ENCODE measurements around the gene SUPT5H.

Gene SUPT5H

DNA sequence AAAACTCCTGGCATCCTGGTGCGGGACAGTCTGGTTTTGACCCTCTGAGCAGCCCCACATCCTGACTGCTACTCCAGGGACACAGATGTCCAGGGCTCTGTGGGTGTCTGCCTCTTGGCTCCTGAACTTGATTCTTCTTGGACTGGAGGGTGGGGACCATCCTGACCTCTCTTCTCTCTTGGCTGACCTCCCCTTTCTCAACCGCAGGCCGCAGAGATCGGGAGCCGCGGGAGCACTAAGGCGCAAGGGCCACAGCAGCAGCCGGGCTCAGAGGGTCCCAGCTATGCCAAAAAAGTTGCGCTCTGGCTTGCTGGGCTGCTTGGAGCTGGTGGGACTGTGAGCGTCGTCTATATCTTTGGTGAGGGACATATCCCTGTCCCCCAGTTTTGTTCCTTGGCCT, 36.3 kb downstream of the SUPT5H start:
- peaks cover 35% of the 10 kb centered on the region for H3K36me3 ChIP-seq (ENCODE audit: insufficient read depth, low read length)
- H3K79me2 ChIP-seq (ENCODE audit: insufficient read depth, low read length), result peaks cover 31% of the 10 kb centered on the region
- DNase-seq (no peak), ATAC-seq (ENCODE audit: insufficient read depth, low read depth) (no peak)
- peaks cover under 1% of the 10 kb centered on the region; the same call in 1 of the 2 replicates for H4K20me1 ChIP-seq (ENCODE audit: insufficient read depth, low read length)
- H3K4me1 ChIP-seq (ENCODE audit: insufficient read depth, low read length), result peaks cover 25% of the 10 kb centered on the region
- H3K27me3 ChIP-seq (ENCODE audit: insufficient read depth, low read length, poor library complexity), result no peaks in the 10 kb centered on the region
- peak overlapping the region; percentile 42 to 68; a peak in 3 of 4 replicates for H3K4me3 ChIP-seq (ENCODE audit: low read depth in 1 of 2, low read length in 2 of 2)
- H3K27ac ChIP-seq (ENCODE audit: low read length), result peak overlapping the region; percentile 69
- H3K9me3 ChIP-seq (ENCODE audit: insufficient read depth, low read length, severe bottlenecking), result no peaks in the 10 kb centered on the region
- peak overlapping the region; percentile 71 for H3K4me2 ChIP-seq (ENCODE audit: insufficient read depth, low read length)
- peak overlapping the region; percentile 73 for H3K9ac ChIP-seq (ENCODE audit: low read depth, low read length)
- H2AFZ ChIP-seq (ENCODE audit: low read depth, low read length), result peak overlapping the region; percentile 70; the same call in 1 of the 2 replicates
- no peak for TF ChIP-seq EZH2 (IDR thresholded peaks at IDR 0.05; ENCODE audit: borderline replicate concordance, low read depth, low read length, severe bottlenecking)
- TF ChIP-seq, protein P1, sequence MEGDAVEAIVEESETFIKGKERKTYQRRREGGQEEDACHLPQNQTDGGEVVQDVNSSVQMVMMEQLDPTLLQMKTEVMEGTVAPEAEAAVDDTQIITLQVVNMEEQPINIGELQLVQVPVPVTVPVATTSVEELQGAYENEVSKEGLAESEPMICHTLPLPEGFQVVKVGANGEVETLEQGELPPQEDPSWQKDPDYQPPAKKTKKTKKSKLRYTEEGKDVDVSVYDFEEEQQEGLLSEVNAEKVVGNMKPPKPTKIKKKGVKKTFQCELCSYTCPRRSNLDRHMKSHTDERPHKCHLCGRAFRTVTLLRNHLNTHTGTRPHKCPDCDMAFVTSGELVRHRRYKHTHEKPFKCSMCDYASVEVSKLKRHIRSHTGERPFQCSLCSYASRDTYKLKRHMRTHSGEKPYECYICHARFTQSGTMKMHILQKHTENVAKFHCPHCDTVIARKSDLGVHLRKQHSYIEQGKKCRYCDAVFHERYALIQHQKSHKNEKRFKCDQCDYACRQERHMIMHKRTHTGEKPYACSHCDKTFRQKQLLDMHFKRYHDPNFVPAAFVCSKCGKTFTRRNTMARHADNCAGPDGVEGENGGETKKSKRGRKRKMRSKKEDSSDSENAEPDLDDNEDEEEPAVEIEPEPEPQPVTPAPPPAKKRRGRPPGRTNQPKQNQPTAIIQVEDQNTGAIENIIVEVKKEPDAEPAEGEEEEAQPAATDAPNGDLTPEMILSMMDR (IDR thresholded peaks at IDR 0.05; ENCODE audit: borderline replicate concordance, extremely low read depth, low read length, poor library complexity, severe bottlenecking), result no peak

DNA sequence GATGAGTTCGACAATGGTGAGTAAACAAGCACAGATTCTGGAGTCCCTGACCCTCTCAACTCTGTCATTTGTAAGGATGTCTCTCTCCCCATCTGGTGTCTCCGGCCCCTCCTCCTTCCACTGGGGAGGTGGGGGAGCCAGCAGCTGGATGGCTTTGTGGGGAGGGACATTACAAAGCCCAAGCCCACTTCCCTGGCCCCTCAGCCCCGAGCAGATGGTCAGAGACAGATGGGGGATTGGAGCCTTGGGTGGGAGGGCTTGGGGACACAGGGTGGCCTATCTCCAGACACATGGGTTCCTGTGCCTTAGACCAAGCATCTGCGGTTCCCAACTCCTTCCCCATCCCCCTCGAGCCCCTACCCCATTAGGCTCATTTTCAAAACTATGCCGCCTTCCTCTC, 37.8 kb downstream of the SUPT5H start:
- Histone ChIP-seq H4K20me1 (ENCODE audit: insufficient read depth, low read length) (peaks cover 2% of the 10 kb centered on the region; the same call in 1 of the 2 replicates), H2AFZ (ENCODE audit: low read depth, low read length) (no peak overlapping the region), H3K4me1 (ENCODE audit: insufficient read depth, low read length) (peaks cover 25% of the 10 kb centered on the region), H3K79me2 (ENCODE audit: insufficient read depth, low read length) (peaks cover 31% of the 10 kb centered on the region), H3K9ac (ENCODE audit: low read depth, low read length) (no peak overlapping the region), H3K27me3 (ENCODE audit: insufficient read depth, low read length, poor library complexity) (no peaks in the 10 kb centered on the region), H3K27ac (ENCODE audit: low read length) (no peak overlapping the region), H3K9me3 (ENCODE audit: insufficient read depth, low read length, severe bottlenecking) (no peaks in the 10 kb centered on the region), H3K4me2 (ENCODE audit: insufficient read depth, low read length) (peak overlapping the region; percentile 42; the same call in 1 of the 2 replicates), H3K36me3 (ENCODE audit: insufficient read depth, low read length) (peaks cover 44% of the 10 kb centered on the region), H3K4me3 (ENCODE audit: low read depth in 1 of 2, low read length in 2 of 2) (no peak overlapping the region)
- ATAC-seq (ENCODE audit: insufficient read depth, low read depth), result no peak
- no peak for DNase-seq
- TF ChIP-seq, protein P1 (IDR thresholded peaks at IDR 0.05; ENCODE audit: borderline replicate concordance, extremely low read depth, low read length, poor library complexity, severe bottlenecking), result no peak
- no peak for TF ChIP-seq EZH2 (IDR thresholded peaks at IDR 0.05; ENCODE audit: borderline replicate concordance, low read depth, low read length, severe bottlenecking)

DNA sequence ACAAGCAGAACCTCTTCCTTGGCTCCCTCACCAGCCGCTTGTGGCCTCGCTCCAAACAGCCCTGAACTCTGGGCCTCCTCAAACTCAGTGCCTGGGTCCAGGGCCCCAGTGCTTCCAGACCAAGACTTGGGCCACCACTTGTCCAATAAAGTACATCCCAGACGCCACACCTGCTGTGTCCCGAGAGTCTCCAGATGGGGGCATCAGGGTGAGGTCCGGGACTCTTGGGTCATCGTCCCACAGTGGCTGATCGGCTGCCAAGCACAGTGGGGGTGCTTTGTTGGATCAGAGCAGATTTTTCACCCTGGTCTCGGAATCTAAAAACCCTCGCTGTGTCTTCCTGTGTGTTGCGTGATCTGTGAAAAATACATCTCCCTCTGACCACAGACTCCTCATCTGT, 44.4 kb downstream of the SUPT5H start:
- no peak for DNase-seq
- H3K9me3 ChIP-seq (ENCODE audit: insufficient read depth, low read length, severe bottlenecking), result no peaks in the 10 kb centered on the region
- no peak overlapping the region for H3K9ac ChIP-seq (ENCODE audit: low read depth, low read length)
- no peak for ATAC-seq (ENCODE audit: insufficient read depth, low read depth)
- no peak overlapping the region for H3K4me3 ChIP-seq (ENCODE audit: low read depth in 1 of 2, low read length in 2 of 2)
- no peak overlapping the region for H2AFZ ChIP-seq (ENCODE audit: low read depth, low read length)
- no peak overlapping the region for H3K4me2 ChIP-seq (ENCODE audit: insufficient read depth, low read length)
- H3K27ac ChIP-seq (ENCODE audit: low read length), result no peak overlapping the region
- peaks cover 2% of the 10 kb centered on the region; the same call in 1 of the 2 replicates for H4K20me1 ChIP-seq (ENCODE audit: insufficient read depth, low read length)
- H3K27me3 ChIP-seq (ENCODE audit: insufficient read depth, low read length, poor library complexity), result no peaks in the 10 kb centered on the region
- H3K79me2 ChIP-seq (ENCODE audit: insufficient read depth, low read length), result no peaks in the 10 kb centered on the region; the same call in 1 of the 2 replicates
- H3K36me3 ChIP-seq (ENCODE audit: insufficient read depth, low read length), result peaks cover 63% of the 10 kb centered on the region
- TF ChIP-seq, protein P1 (IDR thresholded peaks at IDR 0.05; ENCODE audit: borderline replicate concordance, extremely low read depth, low read length, poor library complexity, severe bottlenecking), result no peak
- no peak for TF ChIP-seq EZH2 (IDR thresholded peaks at IDR 0.05; ENCODE audit: borderline replicate concordance, low read depth, low read length, severe bottlenecking)
- no peaks in the 10 kb centered on the region for H3K4me1 ChIP-seq (ENCODE audit: insufficient read depth, low read length)
